K562 (cell line): Measurements from ENCODE around the gene DNAJC6. TPM values are rescaled to one million over a fixed set of nuclear protein-coding genes. Genes with fewer than 3 reads are reported as not detected.

ENCODE experiments used
- CCAR2 ChIP-seq: fragments of 200-400 bp; formaldehyde crosslinking; IDR thresholded peaks from 2 replicates; pipeline ENCODE4 v1.6.1; 2017; ENCODE audit warnings: mild to moderate bottlenecking, low read depth, low read length
- FOXJ2 ChIP-seq: fragments of 200-800 bp; sonication (Bioruptor generic); IDR thresholded peaks from 2 replicates; pipeline ENCODE4 v1.6.1; 2016; ENCODE audit warnings: missing genetic modification characterization, missing compliant biosample characterization
- RBBP5 ChIP-seq: fragments of 200-600 bp; sonication (generic); IDR thresholded peaks from 2 replicates; pipeline ENCODE4 v1.6.1; 2012; ENCODE audit warnings: borderline replicate concordance, mild to moderate bottlenecking, low read length, control low read depth, inconsistent platforms; ENCODE audit not compliant: insufficient read depth, poor library complexity, severe bottlenecking
- RREB1 ChIP-seq: fragments of 250-450 bp; sonication (Bioruptor Pico); IDR thresholded peaks from 2 replicates; pipeline ENCODE4 v1.4.0; 2020
- SP1 ChIP-seq: sonication (generic); formaldehyde crosslinking; IDR thresholded peaks from 2 replicates; pipeline ENCODE4 v1.8.1; 2022; ENCODE audit warnings: mild to moderate bottlenecking, missing genetic modification reagents
- USF2 ChIP-seq: sonication (generic); formaldehyde crosslinking; IDR thresholded peaks from 2 replicates; pipeline ENCODE4 v1.5.0; 2020; ENCODE audit warnings: missing genetic modification reagents
- ZNF354B ChIP-seq: fragments of 250-450 bp; sonication (Bioruptor Pico); IDR thresholded peaks from 2 replicates; pipeline ENCODE4 v1.4.0; 2020
- ZNF77 ChIP-seq: fragments of 250-450 bp; sonication (Bioruptor Pico); IDR thresholded peaks from 2 replicates; pipeline ENCODE4 v1.5.0; 2020
- polyA plus RNA-seq, 8 experiments: library from polyadenylated mRNA; depleted of rRNA in 4 of 8; stranded (reverse) in 5 of 8; unstranded in 3 of 8; fragments of >200 nt; fragmentation: Nextera tagmentation in 2 of 8; fragmentation: Illumina TruSeq in 1 of 8; extraction: Ambion mirVana in 2 of 8; extraction: Trizol in 1 of 8; gene quantifications; 2 replicates each; pipeline versions ENCODE4 v1.2.1 to v1.2.3, GENCODE V29; 2011 to 2014; ENCODE audit warnings: inconsistent platforms in 1 of 8, missing spikeins in 1 of 8
- total RNA-seq, 7 experiments: library from RNA; depleted of rRNA in 6 of 7; stranded (reverse); fragments of >200 nt in 6 of 7; fragmentation: Illumina TruSeq in 2 of 7; extraction: Trizol in 2 of 7; gene quantifications; 2 replicates each; pipeline versions ENCODE4 v1.2.1 to v1.2.3, GENCODE V29; 2011 to 2021; ENCODE audit warnings: low replicate concordance in 1 of 7

The DNAJC6 gene
- total and polyA plus RNA-seq, 9 of the 15 experiments (the other 6 are each of a cell fraction or from before 2014, with no cell fraction given), result 6.7 to 78.7 (median 28.0) TPM

GRCh38 chr1:65420590-65421350, 111.4 kb downstream of the DNAJC6 start, which contains the start of the genes LEPR and LEPROT (continued):
- no peak; the same call in 1 of the 2 replicates for TF ChIP-seq SP1 (CRISPR knock-in tag)
- peak; percentile 94 for TF ChIP-seq RBBP5
- TF ChIP-seq FOXJ2 (tag), result no peak
- no peak for TF ChIP-seq ZNF77 (CRISPR knock-in tag)
- no peak for TF ChIP-seq CCAR2
- TF ChIP-seq ZNF354B (CRISPR knock-in tag), result no peak
- TF ChIP-seq RREB1 (CRISPR knock-in tag), result no peak
- no peak for TF ChIP-seq USF2
